Stromal cell of bone marrow (primary cell): ENCODE data around the gene RASSF5.

Experiments used
- DNase-seq: peaks from one replicate; pipeline ENCODE4 v3.0.0-alpha.2; 2012; ENCODE audit warnings: low read depth

Gene RASSF5

DNA sequence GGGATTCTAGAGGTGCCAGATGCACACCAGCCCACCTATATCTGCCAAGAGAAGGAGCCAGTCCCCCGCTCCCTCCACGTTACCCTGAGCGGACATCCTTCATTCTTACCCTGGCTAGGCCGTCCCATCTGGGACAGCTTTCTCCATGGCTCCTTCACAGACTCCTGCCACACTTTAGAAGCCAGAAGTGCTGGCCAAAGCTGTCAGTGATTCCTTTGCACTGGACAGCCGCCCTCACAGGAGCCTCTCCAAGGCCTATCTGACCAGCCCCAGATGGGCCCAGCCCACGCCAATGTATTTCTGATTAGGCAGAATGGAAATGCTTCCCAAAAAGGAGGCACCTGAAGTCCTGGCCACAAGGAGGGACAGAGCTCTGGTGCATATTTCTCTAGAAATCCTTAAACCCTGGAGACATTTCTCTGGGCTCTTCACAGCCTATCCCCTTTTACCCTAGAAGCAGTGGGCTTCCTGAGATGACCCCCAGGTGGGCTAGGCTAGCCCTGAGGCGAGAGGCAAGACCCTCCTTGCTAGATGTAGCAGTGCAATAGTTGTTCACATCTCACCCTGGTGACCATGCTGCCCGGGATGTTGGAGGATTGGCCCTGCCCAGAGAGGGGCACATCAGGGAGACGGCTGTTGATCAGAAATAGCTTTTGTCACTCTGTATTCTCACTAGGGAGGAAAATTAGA is 44.1 kb downstream of the RASSF5 start:
- DNase-seq: no peak

DNA sequence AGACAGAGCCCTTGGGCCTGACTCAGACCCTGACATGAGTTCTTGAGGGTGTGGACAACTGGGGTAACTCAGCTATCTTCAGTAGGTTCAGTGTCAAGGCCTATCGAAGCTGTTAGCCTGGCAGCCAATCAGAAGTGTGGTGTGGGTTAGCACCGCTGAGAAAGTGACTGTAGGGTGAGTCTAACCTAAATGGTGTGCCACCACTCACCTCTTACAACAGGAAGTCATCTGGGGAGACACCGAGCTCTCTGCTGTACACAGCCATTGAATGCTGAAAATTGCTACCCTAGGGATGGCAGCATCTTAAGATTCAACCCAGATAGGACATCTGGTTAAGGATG is 44.6 kb downstream of the RASSF5 start:
- no peak for DNase-seq

DNA sequence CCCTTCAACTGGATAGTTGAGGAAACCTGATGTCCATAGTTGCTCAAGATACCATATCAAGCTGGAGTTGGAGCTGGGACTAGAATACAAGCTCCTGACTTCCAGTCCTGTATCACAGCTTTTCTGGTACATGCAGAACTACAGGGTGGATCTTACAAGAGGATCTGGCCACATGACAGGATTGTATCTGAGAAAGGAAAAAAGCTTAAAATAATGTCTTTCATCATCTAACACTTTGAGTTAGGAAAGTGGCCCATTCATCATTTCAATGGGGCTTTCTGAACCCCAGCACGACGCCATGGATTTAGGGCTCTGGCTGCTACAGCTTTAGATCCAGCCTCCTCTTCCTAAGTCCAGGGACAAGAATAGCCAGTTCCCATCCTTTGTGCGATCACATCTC is 46.9 kb downstream of the RASSF5 start:
- no peak for DNase-seq

DNA sequence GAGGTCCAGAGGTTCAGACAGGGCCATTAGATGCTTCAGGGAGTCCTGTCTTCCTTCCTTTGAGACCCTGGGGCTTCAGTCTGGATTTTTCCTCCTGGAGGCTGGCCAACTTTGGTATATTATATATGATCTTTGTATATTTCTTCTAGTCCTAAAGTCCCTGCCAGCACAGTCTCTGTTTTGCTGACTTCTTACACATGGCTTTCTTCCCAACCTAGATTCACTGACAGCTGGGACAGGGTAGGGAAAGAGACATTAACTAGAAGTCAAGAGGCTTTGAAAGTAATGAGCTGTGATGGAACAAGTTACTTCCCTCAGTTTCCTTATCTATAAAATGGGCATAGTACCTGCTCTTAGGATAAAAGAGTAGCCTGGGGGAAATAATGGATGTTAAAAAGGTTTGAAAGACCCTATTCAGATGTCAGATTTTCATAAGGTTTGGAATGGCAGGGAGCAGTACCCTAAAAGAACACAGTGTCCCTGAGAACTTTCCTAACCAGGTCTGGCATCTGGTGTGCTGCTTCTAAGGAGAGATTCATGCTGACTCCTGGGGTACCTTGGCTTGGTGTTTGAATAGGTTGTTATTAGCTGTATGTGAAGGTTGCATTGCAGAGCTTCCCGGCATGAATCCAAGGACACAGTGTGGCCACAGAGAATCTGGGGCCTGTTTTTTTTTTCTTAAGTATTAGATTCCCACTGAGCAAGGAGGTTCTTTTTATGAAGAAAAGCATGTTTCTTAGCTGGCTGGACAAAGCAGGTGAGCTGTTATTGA is 47.6 kb downstream of the RASSF5 start:
- no peak for DNase-seq

DNA sequence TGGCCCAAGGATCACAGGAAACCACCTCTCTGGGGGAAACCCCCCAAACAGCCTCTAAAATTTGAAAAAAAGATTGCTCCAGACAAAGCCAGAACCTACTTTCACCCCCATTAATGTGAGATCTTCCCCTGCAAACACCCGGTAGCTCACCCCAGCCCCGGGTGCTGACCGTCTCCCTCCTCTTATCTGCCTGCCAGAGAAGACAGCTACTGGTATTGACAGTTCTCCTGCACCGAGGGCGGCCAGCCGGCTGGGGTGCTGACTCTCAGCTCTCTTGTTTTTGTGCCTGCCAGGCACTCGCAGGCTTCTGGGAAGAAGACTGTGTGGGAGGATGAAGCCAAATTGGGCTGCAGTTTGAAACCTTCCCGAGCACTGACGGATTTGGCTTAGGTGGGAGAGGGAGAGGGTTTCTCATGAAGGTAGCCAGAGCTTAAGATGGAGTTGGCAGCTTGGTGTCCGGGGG is 48.2 kb downstream of the RASSF5 start:
- no peak for DNase-seq

DNA sequence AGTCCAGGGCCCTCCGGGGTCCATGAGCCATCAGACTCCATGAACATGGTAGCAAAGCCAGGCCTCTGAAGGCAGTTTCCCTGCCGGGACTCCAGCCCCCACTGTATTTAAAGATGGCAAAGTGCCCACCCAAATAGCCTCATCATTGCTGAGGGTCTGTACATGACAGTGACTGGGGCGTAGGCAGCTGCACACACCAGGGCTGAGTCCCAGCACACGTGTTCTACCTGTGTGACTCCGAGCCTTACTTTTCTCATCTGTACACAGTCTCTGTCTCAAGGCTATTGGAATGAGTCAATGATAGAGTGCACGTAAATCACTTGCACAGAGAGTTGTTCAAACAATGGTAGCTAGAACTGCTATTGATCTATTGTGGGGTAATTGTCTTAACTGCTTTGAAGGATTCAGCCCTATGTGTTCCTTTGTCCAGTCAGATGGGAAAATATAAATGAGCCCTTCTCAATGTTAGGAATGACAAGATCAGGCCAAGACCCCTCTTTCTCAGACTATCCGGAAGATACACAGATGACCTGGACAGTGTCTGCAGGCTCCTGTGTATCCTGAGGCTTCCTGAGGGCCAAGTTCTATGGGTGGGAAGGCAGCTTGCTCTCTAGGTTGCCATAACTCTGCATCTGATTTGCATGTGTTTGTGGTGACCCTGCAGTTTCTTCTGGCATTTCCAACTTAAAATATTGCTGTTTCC is 48.9 kb downstream of the RASSF5 start:
- DNase-seq: no peak

DNA sequence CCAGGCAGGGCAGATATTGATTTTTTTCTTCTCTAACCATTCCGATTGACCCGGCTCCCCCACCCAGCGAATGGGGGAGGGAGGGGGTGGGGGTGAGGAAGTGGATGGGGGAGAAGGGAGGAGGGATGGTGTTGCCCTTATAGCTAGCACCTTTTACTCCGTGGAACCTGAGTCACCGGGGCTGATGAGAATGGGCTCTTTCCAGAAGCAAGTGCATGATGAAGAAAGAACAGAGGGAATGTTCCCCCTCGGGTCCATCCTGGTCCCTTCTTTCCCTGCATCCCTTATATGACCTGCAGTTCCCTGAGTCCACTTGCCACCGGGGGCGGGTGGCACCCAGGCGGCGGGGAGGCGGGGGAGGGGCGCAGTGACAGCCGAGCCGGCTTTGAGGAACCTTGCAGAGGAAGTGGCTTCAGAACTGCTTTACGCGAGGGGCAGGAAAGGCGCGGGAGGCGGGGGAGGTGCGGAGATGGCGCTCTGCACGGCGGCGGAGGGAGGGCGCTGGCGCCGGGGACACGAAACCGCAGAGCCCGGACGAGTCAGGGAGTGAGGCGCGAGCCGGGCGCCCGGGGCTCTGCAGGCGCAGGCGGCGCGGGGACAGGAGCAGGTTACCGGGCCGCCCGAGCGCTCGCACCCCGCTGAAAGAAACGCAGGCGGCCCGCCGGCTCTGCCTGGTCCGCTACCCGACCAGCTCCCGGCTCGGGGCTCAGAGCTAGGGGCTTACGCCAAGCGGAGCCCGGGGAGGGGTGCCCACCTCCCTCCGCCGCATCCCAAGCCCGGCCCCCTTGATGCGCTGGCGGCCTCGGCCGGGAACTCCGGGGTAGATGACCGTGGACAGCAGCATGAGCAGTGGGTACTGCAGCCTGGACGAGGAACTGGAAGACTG is 49.7 kb downstream of the RASSF5 start:
- DNase-seq: no peak

DNA sequence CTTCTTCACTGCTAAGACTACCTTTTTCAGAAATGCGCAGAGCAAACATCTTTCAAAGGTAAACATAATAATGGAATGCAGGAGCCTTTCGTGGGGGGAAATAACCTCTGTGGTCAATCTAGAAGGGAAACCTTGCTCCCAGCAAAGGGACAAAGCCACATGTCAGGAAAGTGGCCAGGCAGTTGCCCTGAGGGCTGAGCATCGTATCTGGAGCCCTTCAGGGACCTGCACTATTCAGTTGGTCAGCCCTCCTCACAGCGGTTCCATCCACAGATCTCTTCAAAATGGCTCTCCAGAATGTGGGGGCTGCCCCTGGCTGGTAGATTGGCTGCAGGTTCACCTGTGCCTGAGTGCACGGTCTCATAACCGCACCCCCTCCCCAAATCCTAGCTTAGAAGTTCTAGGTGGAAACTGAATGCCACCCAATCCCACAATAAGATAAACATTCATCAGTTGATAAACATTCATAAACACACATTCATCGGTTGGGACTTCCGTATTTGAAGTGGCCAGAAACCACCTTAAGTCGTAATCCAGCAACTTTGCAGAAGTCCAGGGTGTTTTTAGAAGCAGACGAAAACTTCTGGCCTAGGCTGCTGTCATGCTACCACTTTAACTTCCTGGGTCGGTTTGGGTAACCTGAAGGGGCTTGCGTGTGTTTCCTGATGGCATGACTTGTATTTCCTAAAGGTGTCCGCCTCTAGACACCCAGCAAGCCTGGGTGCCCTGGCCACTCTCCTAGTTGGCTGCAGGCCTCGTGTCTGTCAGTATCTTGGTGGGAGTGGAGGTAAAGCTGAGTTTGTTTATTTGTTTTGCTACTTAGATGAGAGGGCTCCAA is 50.5 kb downstream of the RASSF5 start:
- no peak for DNase-seq

DNA sequence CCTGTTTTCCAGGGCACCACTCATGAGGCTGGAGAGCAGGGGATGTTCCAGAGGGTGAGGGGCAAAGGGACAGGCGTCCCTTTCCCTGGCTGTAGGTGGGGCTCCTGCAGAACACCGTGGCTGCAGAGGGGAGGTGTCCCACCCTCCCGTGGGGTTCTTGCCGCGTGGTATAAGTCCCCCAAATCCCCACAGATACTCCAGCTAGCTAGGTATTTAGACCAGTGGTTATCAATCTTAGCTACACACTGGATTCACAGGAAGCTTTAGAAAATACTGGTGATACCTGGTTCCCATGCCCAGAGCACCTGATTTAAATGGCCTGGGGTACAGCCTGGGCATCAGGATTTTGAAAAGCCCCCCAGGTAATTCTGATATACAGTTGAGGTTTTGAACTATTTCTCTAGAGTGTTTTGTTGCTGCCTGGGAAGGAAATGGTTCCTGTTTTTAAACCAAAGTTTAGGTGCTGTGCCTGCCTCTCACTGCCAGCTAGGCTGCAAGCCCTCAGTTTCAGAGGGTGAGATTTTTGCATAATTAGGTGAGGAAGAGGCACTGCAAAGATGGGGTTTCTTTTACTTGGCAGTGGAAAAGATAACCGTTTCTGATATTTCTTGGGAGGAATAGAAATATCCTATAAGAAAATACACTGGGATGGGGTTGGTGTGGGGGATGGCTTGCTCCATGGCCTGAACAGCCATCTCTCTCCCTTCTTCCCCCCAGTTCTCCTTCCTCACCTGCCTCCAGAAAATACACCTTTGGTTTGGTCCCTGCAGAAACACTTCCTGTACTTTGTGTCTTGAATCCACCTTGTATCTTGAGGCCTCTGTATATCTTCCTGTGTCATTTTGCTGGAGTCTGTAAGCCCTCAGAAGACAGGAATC is 51.7 kb downstream of the RASSF5 start:
- no peak for DNase-seq

DNA sequence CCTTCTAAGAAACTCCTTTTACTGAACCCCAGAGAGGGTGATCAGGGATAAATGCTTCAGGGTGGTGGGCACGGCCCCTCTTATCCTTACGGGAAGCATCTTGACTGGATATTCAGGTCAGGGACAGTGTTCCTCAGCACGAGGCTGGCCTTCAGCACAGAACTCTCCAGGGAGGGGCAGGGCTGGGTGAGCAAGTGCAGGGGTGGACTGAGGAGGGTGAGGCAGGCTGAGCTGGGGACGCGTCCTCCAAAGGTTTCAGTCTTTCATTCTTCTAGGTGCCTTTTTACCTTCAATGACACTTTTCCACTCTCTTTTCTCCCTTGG is 52.3 kb downstream of the RASSF5 start:
- no peak for DNase-seq

DNA sequence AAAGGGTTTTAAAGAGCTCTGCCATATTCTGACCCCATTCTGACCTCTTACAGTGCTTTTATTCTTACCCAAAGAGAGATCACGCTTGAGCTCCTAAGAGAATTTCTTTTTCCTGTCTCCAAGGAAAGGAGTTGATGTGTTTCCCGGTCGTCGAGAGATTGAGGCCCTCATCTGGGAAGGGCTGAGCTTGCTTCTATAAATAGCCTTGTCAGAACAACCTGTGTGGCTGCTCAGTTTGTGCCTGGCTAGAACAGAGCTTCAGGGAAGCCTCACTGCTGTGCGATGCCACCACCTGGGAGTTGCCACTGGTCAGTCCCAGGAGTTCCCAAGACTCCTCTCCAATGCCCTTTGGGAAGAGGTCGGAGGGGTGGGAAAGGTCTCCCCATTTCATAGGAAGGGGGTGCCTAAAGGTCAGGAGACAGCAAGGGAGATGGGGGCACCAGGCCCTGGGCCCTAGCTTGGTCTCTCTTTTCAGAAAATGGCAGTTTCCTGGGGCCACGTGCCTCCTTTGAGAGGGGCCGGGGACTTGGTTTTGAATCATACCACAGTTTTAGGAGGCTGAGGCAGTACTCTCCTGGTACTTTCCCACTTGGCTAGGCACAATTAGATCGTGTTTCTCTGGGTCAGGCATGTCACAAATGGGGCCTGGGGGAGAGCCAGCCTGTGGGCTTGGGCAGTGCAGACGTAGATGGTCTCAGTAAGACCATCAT is 52.8 kb downstream of the RASSF5 start:
- no peak for DNase-seq

DNA sequence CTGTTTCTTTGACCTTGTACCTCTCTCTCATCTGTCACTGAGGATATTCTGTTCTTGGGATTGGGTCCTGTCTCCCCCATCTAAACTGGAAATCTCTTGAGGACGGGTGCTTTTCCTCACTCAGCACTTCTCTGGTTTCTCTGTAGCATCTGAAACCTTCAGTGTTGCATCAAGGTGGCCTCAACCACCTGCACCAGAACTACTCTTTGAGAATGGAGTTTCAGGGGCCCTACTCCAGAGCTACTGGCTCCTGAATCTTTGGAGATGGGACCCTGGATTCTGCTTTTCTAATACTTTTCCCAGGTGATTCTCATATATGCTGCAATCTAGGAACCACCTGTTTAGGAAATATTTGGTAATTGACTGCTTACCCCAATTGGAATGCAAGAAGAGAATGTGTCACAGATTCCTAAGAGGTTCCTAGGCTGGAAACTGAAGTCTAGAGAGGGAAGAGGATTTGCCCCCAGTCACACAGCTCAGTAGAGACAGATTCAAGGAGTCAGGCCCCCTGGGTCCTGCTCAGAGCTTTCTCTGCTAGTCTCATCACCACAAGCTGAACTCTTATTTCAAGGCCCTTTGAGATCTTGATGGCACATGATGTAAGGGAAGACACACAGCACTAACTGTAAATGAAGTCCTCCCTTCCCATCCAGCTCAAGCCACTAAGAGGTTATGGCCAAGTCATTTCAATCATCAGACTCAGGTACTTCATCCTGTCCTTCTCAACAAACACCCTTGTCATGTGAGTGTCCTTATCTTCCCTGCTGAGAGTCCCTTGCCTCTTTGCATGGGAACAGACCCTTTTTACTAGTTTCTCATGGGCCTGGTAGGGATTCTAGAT is 56.3 kb downstream of the RASSF5 start:
- no peak for DNase-seq

DNA sequence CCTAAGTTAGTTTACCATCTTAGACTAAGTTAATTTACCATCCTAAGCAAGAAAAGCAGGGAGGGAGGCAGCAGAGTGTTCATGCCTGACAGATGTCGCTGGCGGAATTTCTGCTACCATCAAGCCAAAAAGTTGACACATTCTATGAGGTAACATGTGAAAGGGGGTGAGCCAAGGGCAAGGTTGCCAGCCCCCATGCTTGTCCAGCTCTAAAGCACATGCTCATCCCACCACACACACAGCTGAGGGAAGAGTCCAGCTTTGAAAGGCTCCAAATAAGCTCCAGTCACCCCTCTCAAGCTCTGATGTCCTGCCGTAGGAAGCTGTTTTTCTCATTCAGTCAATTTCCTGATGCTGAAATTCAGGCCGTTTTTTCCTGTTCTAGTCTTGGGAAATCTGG is 58.7 kb downstream of the RASSF5 start:
- no peak for DNase-seq

DNA sequence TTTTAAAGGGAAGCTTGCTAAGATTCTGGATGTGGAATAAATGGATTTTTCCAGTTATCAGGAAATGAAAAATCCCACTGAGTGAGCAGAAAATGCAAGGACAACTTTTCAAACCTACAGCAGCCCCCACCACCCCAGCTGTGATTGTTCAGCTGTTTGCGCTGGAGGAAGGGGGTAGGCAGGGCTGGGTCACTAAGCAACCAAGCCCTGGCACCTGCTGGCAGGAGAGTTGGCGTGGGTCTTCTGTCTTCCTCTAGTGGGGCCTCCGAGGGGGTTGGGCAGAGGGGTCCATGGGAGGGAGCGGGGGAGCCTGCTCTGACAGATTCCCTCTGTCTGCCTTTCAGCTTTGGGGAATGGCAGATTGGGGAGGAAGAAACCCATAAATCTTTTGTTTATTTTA is 59.7 kb downstream of the RASSF5 start:
- no peak for DNase-seq

DNA sequence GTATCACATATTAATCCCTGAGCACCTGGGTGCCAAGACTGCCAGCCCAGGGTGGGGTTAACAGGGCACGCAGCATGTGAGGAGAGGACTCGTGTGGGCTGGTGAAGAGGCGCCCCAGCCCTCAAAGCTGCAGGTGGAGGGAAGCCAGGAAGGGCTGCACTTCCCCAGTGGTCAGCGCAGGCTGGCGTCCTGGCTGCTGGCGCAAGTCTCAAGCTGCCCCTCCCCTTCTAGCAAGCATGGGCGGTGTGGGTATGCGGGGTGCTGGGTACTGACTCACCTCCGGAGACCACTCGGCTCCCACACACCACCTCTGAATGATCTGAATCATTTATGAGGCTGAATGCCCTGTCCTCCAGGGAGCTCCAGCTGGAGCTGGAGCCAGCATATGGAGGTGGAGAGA is 60.9 kb downstream of the RASSF5 start:
- no peak for DNase-seq

DNA sequence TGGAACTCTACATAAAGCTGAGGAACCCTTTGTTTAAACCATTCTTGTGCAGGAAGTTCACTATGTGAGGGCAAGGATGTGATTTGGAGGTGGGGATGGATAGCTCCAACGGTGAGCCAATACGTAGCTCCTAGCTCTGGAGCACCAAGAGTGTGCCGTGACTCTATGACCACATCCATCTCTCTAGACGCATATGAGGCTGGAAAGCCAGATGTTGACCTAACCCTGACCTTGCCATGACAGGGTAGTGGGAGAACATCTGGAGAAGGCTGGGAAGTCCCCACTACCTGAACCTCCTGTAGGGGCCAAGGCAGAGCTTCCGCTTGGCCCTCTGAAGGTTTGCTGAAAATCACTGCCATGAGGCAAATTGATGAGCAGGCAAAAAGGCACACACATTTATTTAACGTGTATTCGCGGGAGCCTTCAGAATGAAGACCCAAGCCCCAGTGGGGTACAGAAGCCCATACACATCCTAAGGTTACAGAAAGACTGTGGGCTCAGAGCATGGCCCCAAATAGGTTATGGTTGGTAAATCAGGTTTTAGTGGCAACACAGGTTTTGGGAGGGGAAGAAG is 61.5 kb downstream of the RASSF5 start:
- no peak for DNase-seq

DNA sequence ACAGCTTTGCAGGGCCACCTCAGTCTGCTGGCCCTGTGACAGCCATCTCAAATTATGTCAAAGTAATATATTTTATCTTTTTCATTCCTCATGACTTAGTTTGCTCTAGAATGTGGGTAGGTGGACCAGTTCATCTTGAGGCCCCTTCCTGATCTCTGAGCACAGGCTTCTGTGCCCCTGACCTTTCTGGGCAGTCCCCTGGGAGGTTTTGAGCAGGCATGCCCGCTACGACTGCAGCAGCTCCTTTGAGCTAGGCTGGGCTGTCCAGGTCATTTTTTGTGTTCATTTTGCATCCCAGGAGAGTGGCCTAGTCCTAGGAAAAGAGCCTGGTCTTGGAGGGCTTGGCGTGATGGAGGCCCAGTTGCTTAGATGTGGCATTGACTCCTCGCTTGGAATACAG is 62.2 kb downstream of the RASSF5 start:
- no peak for DNase-seq

DNA sequence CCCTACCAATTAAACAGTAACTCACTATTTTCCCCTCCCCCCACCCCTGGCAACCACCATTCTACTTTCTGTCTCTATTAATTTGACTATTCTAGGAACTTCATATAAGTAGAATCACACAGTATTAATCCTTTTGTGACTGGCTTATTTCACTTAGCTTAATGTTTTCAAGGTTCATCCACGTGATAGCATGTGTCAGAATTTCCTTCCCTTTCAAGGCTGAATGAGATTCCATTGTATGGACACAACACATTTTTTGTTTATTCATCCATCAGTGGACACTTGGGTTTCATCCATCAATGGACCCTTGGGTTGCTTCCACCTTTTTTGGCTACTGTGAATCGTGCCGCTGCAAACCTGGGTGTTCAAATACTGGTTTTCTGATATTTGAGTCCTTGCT is 63.2 kb downstream of the RASSF5 start:
- DNase-seq: no peak

DNA sequence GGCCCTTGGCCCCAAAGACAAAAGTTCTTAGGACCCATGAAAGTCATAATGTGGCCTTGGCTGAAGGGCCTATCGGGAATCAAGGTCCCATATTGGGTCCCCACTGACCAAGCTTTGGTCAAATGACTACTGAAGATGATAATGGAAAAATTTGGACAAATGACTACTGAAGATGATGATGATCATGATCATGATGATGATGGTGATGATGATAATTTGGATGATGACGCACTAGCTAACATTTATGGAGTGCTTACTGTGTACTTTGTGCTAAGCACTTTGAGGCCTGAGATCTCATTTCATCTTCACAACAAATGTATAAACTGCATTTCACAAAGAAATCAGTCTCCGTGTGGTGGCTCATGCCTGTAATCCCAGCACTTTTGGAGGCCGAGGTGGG is 65.5 kb downstream of the RASSF5 start:
- DNase-seq: no peak
